PC-3 (cell line): ENCODE measurements around the gene DKK3. TPM values are rescaled to one million over a fixed set of nuclear protein-coding genes. Genes with fewer than 3 reads are reported as not detected.

Experiments
- ATAC-seq: fragments of 200-7000 bp; cut with Tn5 transposase; 2 replicates; pipeline ENCODE4 v1.9.1; 2020; ENCODE audit warnings: mild to moderate bottlenecking, moderate library complexity
- BruUV-seq: library from RNA; stranded (reverse); fragments of 400-500 nt; replicated peaks from 2 replicates; lab custom pipeline; 2021; lab: Mats Ljungman, UMichigan
- CTCF ChIA-PET: fragments of 300-600 bp; sonication (Branson Sonifier 250); formaldehyde crosslinking; loops from one replicate; lab custom pipeline; 2022; ENCODE audit warnings: antibody characterized with exemption; lab: Charles Lee
- POLR2A ChIA-PET: fragments of 300-600 bp; sonication (Branson Sonifier 250); formaldehyde crosslinking; loops from one replicate; lab custom pipeline; 2022; ENCODE audit warnings: antibody characterized with exemption; ENCODE audit not compliant: unreplicated experiment; lab: Charles Lee
- DNase-seq: peaks from one replicate; pipeline ENCODE4 v3.0.0-alpha.2; 2015
- H2AFZ ChIP-seq: fragments of 300-600 bp; sonication (generic); 2 replicates; pipeline ENCODE4 v1.6.0; 2016; ENCODE audit warnings: antibody characterized with exemption, low read length
- H3F3A ChIP-seq: fragments of 300-600 bp; sonication (generic); one replicate; pipeline ENCODE4 v1.6.0; 2017; ENCODE audit warnings: antibody characterized with exemption, low read length, control low read depth, mild to moderate bottlenecking; ENCODE audit not compliant: unreplicated experiment
- H3K27ac ChIP-seq: fragments of 300-600 bp; sonication (generic); 2 replicates; pipeline ENCODE4 v1.5.1; 2016; ENCODE audit warnings: mild to moderate bottlenecking, low read length
- H3K27me3 ChIP-seq: fragments of 300-600 bp; sonication (generic); 2 replicates; pipeline ENCODE4 v1.6.1; 2016; ENCODE audit warnings: low read length, mixed read lengths
- H3K36me3 ChIP-seq: fragments of 300-600 bp; sonication (generic); 2 replicates; pipeline ENCODE4 v1.6.1; 2016; ENCODE audit warnings: low read depth, mixed run types, low read length, mixed read lengths
- H3K4me1 ChIP-seq: fragments of 300-600 bp; sonication (generic); 2 replicates; pipeline ENCODE4 v1.5.1; 2016; ENCODE audit warnings: low read length; ENCODE audit not compliant: insufficient read depth
- H3K4me2 ChIP-seq: fragments of 300-600 bp; sonication (generic); 2 replicates; pipeline ENCODE4 v1.6.0; 2016; ENCODE audit warnings: low read length
- H3K4me3 ChIP-seq: fragments of 300-600 bp; sonication (generic); 2 replicates; pipeline ENCODE4 v1.5.1; 2016; ENCODE audit warnings: mild to moderate bottlenecking, low read length, mixed read lengths
- H3K79me2 ChIP-seq: fragments of 300-600 bp; sonication (generic); 2 replicates; pipeline ENCODE4 v1.6.1; 2017; ENCODE audit warnings: low read length, mixed read lengths
- H3K9ac ChIP-seq: fragments of 300-600 bp; sonication (generic); 2 replicates; pipeline ENCODE4 v1.6.0; 2016; ENCODE audit warnings: mild to moderate bottlenecking, low read length
- H3K9me2 ChIP-seq: fragments of 300-600 bp; sonication (generic); replicated peaks from 2 replicates; pipeline ENCODE4 v1.6.1; 2016; ENCODE audit warnings: mixed run types, low read length, mixed read lengths
- H3K9me3 ChIP-seq: fragments of 300-600 bp; sonication (generic); 2 replicates; pipeline ENCODE4 v1.6.1; 2016; ENCODE audit warnings: low read length, mixed read lengths
- H4K20me1 ChIP-seq: fragments of 300-600 bp; sonication (generic); 2 replicates; pipeline ENCODE4 v1.6.1; 2016; ENCODE audit warnings: low read length, mixed read lengths
- CTCF ChIP-seq: fragments of 300-600 bp; sonication (generic); conservative IDR thresholded peaks from 2 replicates; pipeline ENCODE4 v1.5.1; 2017; ENCODE audit warnings: antibody characterized with exemption, low read depth, mild to moderate bottlenecking, low read length
- EZH2 ChIP-seq: fragments of 300-600 bp; sonication (generic); IDR thresholded peaks from one replicate; pipeline ENCODE4 v1.6.1; 2017; ENCODE audit warnings: antibody characterized with exemption, mild to moderate bottlenecking, low read length; ENCODE audit not compliant: unreplicated experiment
- EZH2phosphoT487 ChIP-seq: fragments of 300-600 bp; sonication (generic); IDR thresholded peaks from 2 replicates; pipeline ENCODE4 v1.6.1; 2018; ENCODE audit warnings: mild to moderate bottlenecking, antibody characterized with exemption, low read length, borderline replicate concordance
- intact Hi-C: fragments of 100-400 bp; cut with micrococcal nuclease; formaldehyde crosslinking; loops from 2 replicates; pipeline ENCODE4 v1.9.0; 2023
- total RNA-seq: library from RNA; depleted of rRNA; stranded (reverse); fragments of >200 nt; gene quantifications from 2 replicates; pipeline ENCODE4 v1.2.3, GENCODE V29; 2014

Gene DKK3
- total RNA-seq, 1 experiment from 2014 or later, result 0.07 TPM

GRCh38 chr11:12007230-12007593, 1.2 kb downstream of the DKK3 start:
- H3K9ac ChIP-seq, result no peak overlapping the region
- DNase-seq (no peak), ATAC-seq (no peak)
- H3K9me3 ChIP-seq, result no peaks in the 10 kb centered on the region
- H3K9me2 ChIP-seq, result no peaks in the 10 kb centered on the region
- H2AFZ ChIP-seq, result no peak overlapping the region
- no peaks in the 10 kb centered on the region for H3K27me3 ChIP-seq
- POLR2A ChIA-PET, result no interaction called here
- H3K4me1 ChIP-seq, result peaks cover 10% of the 10 kb centered on the region
- no peaks in the 10 kb centered on the region for H3K36me3 ChIP-seq
- H3K4me3 ChIP-seq, result no peak overlapping the region
- H3K4me2 ChIP-seq, result no peak overlapping the region
- no peak overlapping the region for H3K27ac ChIP-seq
- BruUV-seq, result no TSS peak
- no peaks in the 10 kb centered on the region for H4K20me1 ChIP-seq
- intact Hi-C loops, result no loop called here
- CTCF ChIA-PET, result no interaction called here
- H3K79me2 ChIP-seq, result no peaks in the 10 kb centered on the region
- no peaks in the 10 kb centered on the region for H3F3A ChIP-seq
- TF ChIP-seq EZH2 (no peak), CTCF (no peak), EZH2phosphoT487 (no peak)

GRCh38 chr11:12006552-12007229, 1.7 kb downstream of the DKK3 start:
- DNase-seq (no peak), ATAC-seq (no peak)
- TF ChIP-seq CTCF (no peak), EZH2 (no peak), EZH2phosphoT487 (no peak)
- Histone ChIP-seq H3K9me3 (no peaks in the 10 kb centered on the region), H3K4me2 (no peak overlapping the region), H4K20me1 (no peaks in the 10 kb centered on the region), H3K27ac (no peak overlapping the region), H3K9ac (no peak overlapping the region), H3K9me2 (no peaks in the 10 kb centered on the region), H3F3A (no peaks in the 10 kb centered on the region), H3K36me3 (no peaks in the 10 kb centered on the region), H3K4me3 (no peak overlapping the region), H2AFZ (no peak overlapping the region), H3K27me3 (no peaks in the 10 kb centered on the region), H3K79me2 (no peaks in the 10 kb centered on the region), H3K4me1 (peaks cover 10% of the 10 kb centered on the region)
- ChIA-PET CTCF (no interaction called here), POLR2A (interaction anchor here (0.5 kb wide), 1 partner anchor 35 kb away, joined by 3 read pairs; no protein-coding TSS in a partner anchor)
- intact Hi-C loops, result no loop called here
- no TSS peak for BruUV-seq

- no peaks in the 10 kb centered on the region for H3F3A ChIP-seq
- ChIA-PET POLR2A (no interaction called here), CTCF (no interaction called here)
- H3K4me2 ChIP-seq, result peak overlapping the region; percentile 8; the same call in 1 of the 2 replicates
- TF ChIP-seq EZH2, result no peak
- TF ChIP-seq CTCF, result no peak
- no peak for TF ChIP-seq EZH2phosphoT487
- no peak overlapping the region for H3K9ac ChIP-seq
- H4K20me1 ChIP-seq, result no peaks in the 10 kb centered on the region
- DNase-seq (peak; percentile 66), ATAC-seq (peak; percentile 67)
- no peaks in the 10 kb centered on the region for H3K9me3 ChIP-seq
- H3K9me2 ChIP-seq, result no peaks in the 10 kb centered on the region
- intact Hi-C loops, result no loop called here
- H3K4me1 ChIP-seq, result peaks cover 10% of the 10 kb centered on the region
- no peak overlapping the region for H3K4me3 ChIP-seq
- BruUV-seq, result no TSS peak
- no peaks in the 10 kb centered on the region for H3K27me3 ChIP-seq
- no peaks in the 10 kb centered on the region for H3K79me2 ChIP-seq
- H2AFZ ChIP-seq, result no peak overlapping the region
- H3K27ac ChIP-seq, result no peak overlapping the region
- no peaks in the 10 kb centered on the region for H3K36me3 ChIP-seq
Measured at GRCh38 chr11:12005476-12005875, 3.0 kb downstream of the DKK3 start.
